SK-N-MC (cell line): Measurements from ENCODE around the gene TRIM27.

ENCODE experiments used
- EZH2 ChIP-seq: fragments of 200-600 bp; sonication (generic); IDR thresholded peaks from one replicate; pipeline ENCODE4 v1.6.1; 2017; ENCODE audit warnings: antibody characterized with exemption
- POLR2AphosphoS5 ChIP-seq: IDR thresholded peaks from 2 replicates; pipeline ENCODE4 v1.6.1; 2012; ENCODE audit warnings: mild to moderate bottlenecking, low read depth, low read length, borderline replicate concordance

- no peak for TF ChIP-seq POLR2AphosphoS5
- no peak for TF ChIP-seq EZH2
Observed at GRCh38 chr6:28969129-28969528, 45.3 kb upstream of the TRIM27 start.
